GM23338 (cell line): ENCODE data around the gene NME9. TPM values are rescaled to one million over a fixed set of nuclear protein-coding genes. Genes with fewer than 3 reads are reported as not detected.

Experiments
- ATAC-seq: fragments of 200-7000 bp; cut with Tn5 transposase; 3 replicates; pipeline ENCODE4 v1.9.1; 2020
- DNase-seq: peaks from one replicate; pipeline ENCODE4 v3.0.0-alpha.2; 2015; ENCODE audit warnings: low spot score
- H2AFZ ChIP-seq: fragments of 200-600 bp; sonication (generic); 2 replicates; pipeline ENCODE4 v1.8.0; 2016; ENCODE audit warnings: antibody characterized with exemption, mild to moderate bottlenecking, moderate library complexity
- H3F3A ChIP-seq: fragments of 200-600 bp; sonication (generic); replicated peaks from 2 replicates; pipeline ENCODE4 v1.8.0; 2017; ENCODE audit warnings: antibody characterized with exemption, mixed run types, low read depth
- H3K27ac ChIP-seq: fragments of 200-600 bp; sonication (generic); 2 replicates; pipeline ENCODE4 v1.6.1; 2016; ENCODE audit warnings: low read depth
- H3K27me3 ChIP-seq: fragments of 200-600 bp; sonication (generic); 2 replicates; pipeline ENCODE4 v1.8.0; 2016; ENCODE audit warnings: mild to moderate bottlenecking, mixed run types, moderate library complexity; ENCODE audit not compliant: insufficient read depth
- H3K36me3 ChIP-seq: fragments of 200-600 bp; sonication (generic); 2 replicates; pipeline ENCODE4 v1.8.0; 2016; ENCODE audit warnings: mild to moderate bottlenecking; ENCODE audit not compliant: insufficient read depth
- H3K4me1 ChIP-seq: fragments of 200-600 bp; sonication (generic); 2 replicates; pipeline ENCODE4 v1.8.0; 2016; ENCODE audit warnings: mild to moderate bottlenecking, moderate library complexity; ENCODE audit not compliant: insufficient read depth
- H3K4me2 ChIP-seq: fragments of 200-600 bp; sonication (generic); 2 replicates; pipeline ENCODE4 v1.7.1; 2017; ENCODE audit warnings: mixed run types
- H3K4me3 ChIP-seq: fragments of 200-600 bp; sonication (generic); 2 replicates; pipeline ENCODE4 v1.6.1; 2016; ENCODE audit warnings: mixed run types
- H3K79me2 ChIP-seq: fragments of 200-600 bp; sonication (generic); replicated peaks from 2 replicates; pipeline ENCODE4 v1.8.0; 2017; ENCODE audit warnings: mild to moderate bottlenecking; ENCODE audit not compliant: insufficient read depth
- H3K9me2 ChIP-seq: fragments of 200-600 bp; sonication (generic); 2 replicates; pipeline ENCODE4 v1.8.0; 2017; ENCODE audit not compliant: insufficient read depth
- H4K20me1 ChIP-seq: fragments of 200-600 bp; sonication (generic); replicated peaks from 2 replicates; pipeline ENCODE4 v1.8.0; 2017; ENCODE audit warnings: mild to moderate bottlenecking; ENCODE audit not compliant: insufficient read depth
- H3K27ac Mint-ChIP-seq: 2 replicates; pipeline ENCODE4 v1.8.0; 2020; ENCODE audit warnings: inconsistent platforms, mild to moderate bottlenecking, moderate library complexity, mixed read lengths
- H3K27me3 Mint-ChIP-seq: 3 replicates; pipeline ENCODE4 v1.8.0; 2022; ENCODE audit warnings: low read depth, mild to moderate bottlenecking, moderate library complexity, mixed read lengths, inconsistent platforms; ENCODE audit not compliant: insufficient read depth, poor library complexity
- H3K36me3 Mint-ChIP-seq: 3 replicates; pipeline ENCODE4 v1.8.0; 2021; ENCODE audit warnings: low read depth, mild to moderate bottlenecking, inconsistent platforms, moderate library complexity, mixed read lengths
- H3K4me1 Mint-ChIP-seq: 3 replicates; pipeline ENCODE4 v1.8.0; 2020; ENCODE audit warnings: mild to moderate bottlenecking, inconsistent platforms, mixed read lengths
- H3K4me3 Mint-ChIP-seq: 3 replicates; pipeline ENCODE4 v1.8.0; 2021; ENCODE audit warnings: moderate library complexity, mild to moderate bottlenecking, inconsistent platforms, mixed read lengths
- H3K9me3 Mint-ChIP-seq: 3 replicates; pipeline ENCODE4 v1.8.0; 2020; ENCODE audit warnings: moderate library complexity, mild to moderate bottlenecking, inconsistent platforms, mixed read lengths
- CREB1 ChIP-seq: fragments of 250-450 bp; sonication (Bioruptor Pico); IDR thresholded peaks from 2 replicates; pipeline ENCODE4 v1.5.0; 2020; ENCODE audit warnings: low read depth, mild to moderate bottlenecking, moderate library complexity
- ETS1 ChIP-seq: IDR thresholded peaks from 2 replicates; pipeline ENCODE4 v1.6.1; 2016; ENCODE audit warnings: antibody characterized with exemption
- EZH2 ChIP-seq: fragments of 200-600 bp; sonication (generic); IDR thresholded peaks from one replicate; pipeline ENCODE4 v1.8.0; 2017; ENCODE audit warnings: antibody characterized with exemption, mild to moderate bottlenecking, low read depth; ENCODE audit not compliant: unreplicated experiment
- JUNB ChIP-seq: IDR thresholded peaks from one replicate; pipeline ENCODE4 v1.6.1; 2016; ENCODE audit warnings: antibody characterized with exemption; ENCODE audit not compliant: unreplicated experiment
- STAT1 ChIP-seq: IDR thresholded peaks from one replicate; pipeline ENCODE4 v1.6.1; 2016; ENCODE audit warnings: antibody characterized with exemption; ENCODE audit not compliant: unreplicated experiment
- ZNF114 ChIP-seq: fragments of 250-450 bp; sonication (Bioruptor Pico); IDR thresholded peaks from 2 replicates; pipeline ENCODE4 v1.5.0; 2020; ENCODE audit warnings: mild to moderate bottlenecking, moderate library complexity
- polyA plus RNA-seq: library from polyadenylated mRNA; unstranded; fragments of >200 nt; fragmentation: Nextera tagmentation; extraction: Ambion mirVana; gene quantifications from 2 replicates; pipeline ENCODE4 v1.2.1, GENCODE V29; 2016
- total RNA-seq: library from RNA; depleted of rRNA; stranded (reverse); fragments of >200 nt; shearing (Covaris generic); gene quantifications from 2 replicates; pipeline ENCODE4 v1.2.3, GENCODE V29; 2014
- TF ChIP-seq, protein P1 (sequence below): fragments of 250-450 bp; sonication (Bioruptor Pico); IDR thresholded peaks from 2 replicates; pipeline ENCODE4 v1.5.0; 2020; ENCODE audit warnings: mild to moderate bottlenecking, moderate library complexity

The NME9 gene
- total and polyA plus RNA-seq, 2 experiments from 2014 or later, result 0.14 to 2.0 TPM

DNA sequence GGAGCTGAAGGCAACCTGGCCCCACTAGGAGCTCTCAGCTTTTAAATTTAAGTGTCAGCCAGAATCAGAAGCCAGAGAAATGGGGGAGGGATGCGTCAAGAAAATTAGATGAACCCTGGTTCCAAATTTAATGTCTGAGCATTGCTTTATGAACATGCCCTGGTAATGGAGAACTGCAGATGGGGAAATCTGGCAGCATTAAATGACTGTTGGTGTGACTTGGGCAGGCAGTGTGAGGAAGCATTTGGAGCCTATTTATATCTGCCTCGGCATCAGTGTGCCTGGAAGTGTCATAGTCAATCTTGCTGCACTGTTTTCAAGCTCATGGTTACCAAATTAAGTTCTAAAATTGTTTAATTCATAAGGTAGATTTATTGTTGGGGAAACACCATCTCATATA, 29.0 kb downstream of the NME9 start (continued):
- TF ChIP-seq, protein P1, sequence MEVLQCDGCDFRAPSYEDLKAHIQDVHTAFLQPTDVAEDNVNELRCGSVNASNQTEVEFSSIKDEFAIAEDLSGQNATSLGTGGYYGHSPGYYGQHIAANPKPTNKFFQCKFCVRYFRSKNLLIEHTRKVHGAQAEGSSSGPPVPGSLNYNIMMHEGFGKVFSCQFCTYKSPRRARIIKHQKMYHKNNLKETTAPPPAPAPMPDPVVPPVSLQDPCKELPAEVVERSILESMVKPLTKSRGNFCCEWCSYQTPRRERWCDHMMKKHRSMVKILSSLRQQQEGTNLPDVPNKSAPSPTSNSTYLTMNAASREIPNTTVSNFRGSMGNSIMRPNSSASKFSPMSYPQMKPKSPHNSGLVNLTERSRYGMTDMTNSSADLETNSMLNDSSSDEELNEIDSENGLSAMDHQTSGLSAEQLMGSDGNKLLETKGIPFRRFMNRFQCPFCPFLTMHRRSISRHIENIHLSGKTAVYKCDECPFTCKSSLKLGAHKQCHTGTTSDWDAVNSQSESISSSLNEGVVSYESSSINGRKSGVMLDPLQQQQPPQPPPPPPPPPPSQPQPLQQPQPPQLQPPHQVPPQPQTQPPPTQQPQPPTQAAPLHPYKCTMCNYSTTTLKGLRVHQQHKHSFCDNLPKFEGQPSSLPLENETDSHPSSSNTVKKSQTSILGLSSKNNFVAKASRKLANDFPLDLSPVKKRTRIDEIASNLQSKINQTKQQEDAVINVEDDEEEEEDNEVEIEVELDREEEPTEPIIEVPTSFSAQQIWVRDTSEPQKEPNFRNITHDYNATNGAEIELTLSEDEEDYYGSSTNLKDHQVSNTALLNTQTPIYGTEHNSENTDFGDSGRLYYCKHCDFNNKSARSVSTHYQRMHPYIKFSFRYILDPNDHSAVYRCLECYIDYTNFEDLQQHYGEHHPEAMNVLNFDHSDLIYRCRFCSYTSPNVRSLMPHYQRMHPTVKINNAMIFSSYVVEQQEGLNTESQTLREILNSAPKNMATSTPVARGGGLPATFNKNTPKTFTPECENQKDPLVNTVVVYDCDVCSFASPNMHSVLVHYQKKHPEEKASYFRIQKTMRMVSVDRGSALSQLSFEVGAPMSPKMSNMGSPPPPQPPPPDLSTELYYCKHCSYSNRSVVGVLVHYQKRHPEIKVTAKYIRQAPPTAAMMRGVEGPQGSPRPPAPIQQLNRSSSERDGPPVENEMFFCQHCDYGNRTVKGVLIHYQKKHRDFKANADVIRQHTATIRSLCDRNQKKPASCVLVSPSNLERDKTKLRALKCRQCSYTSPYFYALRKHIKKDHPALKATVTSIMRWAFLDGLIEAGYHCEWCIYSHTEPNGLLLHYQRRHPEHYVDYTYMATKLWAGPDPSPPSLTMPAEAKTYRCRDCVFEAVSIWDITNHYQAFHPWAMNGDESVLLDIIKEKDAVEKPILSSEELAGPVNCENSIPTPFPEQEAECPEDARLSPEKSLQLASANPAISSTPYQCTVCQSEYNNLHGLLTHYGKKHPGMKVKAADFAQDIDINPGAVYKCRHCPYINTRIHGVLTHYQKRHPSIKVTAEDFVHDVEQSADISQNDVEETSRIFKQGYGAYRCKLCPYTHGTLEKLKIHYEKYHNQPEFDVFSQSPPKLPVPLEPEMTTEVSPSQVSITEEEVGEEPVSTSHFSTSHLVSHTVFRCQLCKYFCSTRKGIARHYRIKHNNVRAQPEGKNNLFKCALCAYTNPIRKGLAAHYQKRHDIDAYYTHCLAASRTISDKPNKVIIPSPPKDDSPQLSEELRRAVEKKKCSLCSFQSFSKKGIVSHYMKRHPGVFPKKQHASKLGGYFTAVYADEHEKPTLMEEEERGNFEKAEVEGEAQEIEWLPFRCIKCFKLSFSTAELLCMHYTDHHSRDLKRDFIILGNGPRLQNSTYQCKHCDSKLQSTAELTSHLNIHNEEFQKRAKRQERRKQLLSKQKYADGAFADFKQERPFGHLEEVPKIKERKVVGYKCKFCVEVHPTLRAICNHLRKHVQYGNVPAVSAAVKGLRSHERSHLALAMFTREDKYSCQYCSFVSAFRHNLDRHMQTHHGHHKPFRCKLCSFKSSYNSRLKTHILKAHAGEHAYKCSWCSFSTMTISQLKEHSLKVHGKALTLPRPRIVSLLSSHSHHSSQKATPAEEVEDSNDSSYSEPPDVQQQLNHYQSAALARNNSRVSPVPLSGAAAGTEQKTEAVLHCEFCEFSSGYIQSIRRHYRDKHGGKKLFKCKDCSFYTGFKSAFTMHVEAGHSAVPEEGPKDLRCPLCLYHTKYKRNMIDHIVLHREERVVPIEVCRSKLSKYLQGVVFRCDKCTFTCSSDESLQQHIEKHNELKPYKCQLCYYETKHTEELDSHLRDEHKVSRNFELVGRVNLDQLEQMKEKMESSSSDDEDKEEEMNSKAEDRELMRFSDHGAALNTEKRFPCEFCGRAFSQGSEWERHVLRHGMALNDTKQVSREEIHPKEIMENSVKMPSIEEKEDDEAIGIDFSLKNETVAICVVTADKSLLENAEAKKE (CRISPR knock-in tag), result no peak
- TF ChIP-seq STAT1, result no peak

DNA sequence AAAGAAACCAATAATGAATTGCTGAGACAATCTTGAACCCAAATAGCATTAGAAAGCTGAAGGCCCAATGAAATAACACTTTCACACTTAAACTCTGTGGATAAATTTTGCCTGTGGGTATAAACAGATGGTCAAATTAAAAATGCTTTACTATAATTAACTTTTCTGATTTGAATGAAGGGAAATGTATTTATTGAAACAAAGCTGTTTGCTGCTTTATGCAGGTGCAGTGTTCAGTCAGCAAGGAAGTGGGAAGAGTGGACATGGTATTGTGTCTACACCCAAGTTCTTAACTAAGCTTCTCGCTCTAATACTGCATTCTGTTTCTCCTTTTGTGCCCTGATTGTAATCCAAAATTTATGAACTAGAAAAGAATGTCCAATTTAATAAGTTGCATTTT, 31.8 kb downstream of the NME9 start:
- H3K27me3 ChIP-seq, result no peaks in the 10 kb centered on the region
- Mint-ChIP-seq H3K36me3 (peaks cover 16% of the 10 kb centered on the region), H3K27me3 (peaks cover 8% of the 10 kb centered on the region), H3K4me3 (no peak overlapping the region), H3K4me1 (no peaks in the 10 kb centered on the region), H3K9me3 (no peaks in the 10 kb centered on the region), H3K27ac (no peak overlapping the region)
- H4K20me1 ChIP-seq, result no peaks in the 10 kb centered on the region; the same call in 1 of the 2 replicates
- H3K4me1 ChIP-seq, result no peaks in the 10 kb centered on the region
- no peak overlapping the region for H3K4me2 ChIP-seq
- no peak overlapping the region for H2AFZ ChIP-seq
- DNase-seq (no peak), ATAC-seq (no peak)
- H3F3A ChIP-seq, result no peaks in the 10 kb centered on the region
- no peaks in the 10 kb centered on the region for H3K79me2 ChIP-seq
- no peak overlapping the region for H3K27ac ChIP-seq
- no peak overlapping the region for H3K4me3 ChIP-seq
- no peaks in the 10 kb centered on the region for H3K9me2 ChIP-seq
- H3K36me3 ChIP-seq, result no peaks in the 10 kb centered on the region
- no peak for TF ChIP-seq JUNB
- TF ChIP-seq, protein P1 (CRISPR knock-in tag), result no peak
- no peak for TF ChIP-seq EZH2
- TF ChIP-seq STAT1, result no peak
- TF ChIP-seq CREB1 (CRISPR knock-in tag), result no peak
- no peak for TF ChIP-seq ETS1
- no peak for TF ChIP-seq ZNF114 (CRISPR knock-in tag)
